Measurements from ENCODE around the gene MICU1.

- no peak for TF ChIP-seq TCF12 (IDR thresholded peaks at IDR 0.05; ENCODE audit: low read depth)
- TF ChIP-seq YY1 (IDR thresholded peaks at IDR 0.05; ENCODE audit: low read depth) = no peak
- TF ChIP-seq TAF1 (IDR thresholded peaks at IDR 0.05; ENCODE audit: low read depth) = no peak
- no peak for TF ChIP-seq CEBPB (IDR thresholded peaks at IDR 0.05)
- no peak for TF ChIP-seq ZBTB7A (IDR thresholded peaks at IDR 0.05; ENCODE audit: low read depth)
- no peak for TF ChIP-seq TEAD4 (IDR thresholded peaks at IDR 0.05)
- no peak for TF ChIP-seq EP300 (IDR thresholded peaks at IDR 0.05; ENCODE audit: borderline replicate concordance)
- TF ChIP-seq RAD21 (IDR thresholded peaks at IDR 0.05; ENCODE audit: low read depth) = no peak
- TF ChIP-seq CREB1 (IDR thresholded peaks at IDR 0.05; ENCODE audit: low read depth) = no peak
- no peak for TF ChIP-seq REST (IDR thresholded peaks at IDR 0.05; ENCODE audit: low read depth)
- TF ChIP-seq EGR1 (IDR thresholded peaks at IDR 0.05) = no peak
- TF ChIP-seq, protein P1, sequence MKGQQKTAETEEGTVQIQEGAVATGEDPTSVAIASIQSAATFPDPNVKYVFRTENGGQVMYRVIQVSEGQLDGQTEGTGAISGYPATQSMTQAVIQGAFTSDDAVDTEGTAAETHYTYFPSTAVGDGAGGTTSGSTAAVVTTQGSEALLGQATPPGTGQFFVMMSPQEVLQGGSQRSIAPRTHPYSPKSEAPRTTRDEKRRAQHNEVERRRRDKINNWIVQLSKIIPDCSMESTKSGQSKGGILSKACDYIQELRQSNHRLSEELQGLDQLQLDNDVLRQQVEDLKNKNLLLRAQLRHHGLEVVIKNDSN (IDR thresholded peaks at IDR 0.05) = no peak
- TF ChIP-seq FOXM1 (IDR thresholded peaks at IDR 0.05; ENCODE audit: borderline replicate concordance, low read depth) = no peak
Observed at GRCh38 chr10:72464438-72464837, 161.4 kb downstream of the MICU1 start.

Data from Ishikawa (cell line).